RWPE2 (cell line): ENCODE results near the gene TMEM229A.

Experiments
- ATAC-seq: fragments of 200-7000 bp; cut with Tn5 transposase; 3 replicates; pipeline ENCODE4 v1.9.1; 2021; ENCODE audit warnings: low read depth
- DNase-seq: peaks from one replicate; pipeline ENCODE4 v3.0.0-alpha.2; 2020; ENCODE audit warnings: low spot score
- H3K27ac ChIP-seq: fragments of 450-650 bp; 2 replicates; pipeline ENCODE4 v1.5.1; 2017; ENCODE audit warnings: mild to moderate bottlenecking; ENCODE audit not compliant: poor library complexity, severe bottlenecking
- H3K27me3 ChIP-seq: fragments of 250-450 bp; sonication (Bioruptor Pico); 2 replicates; pipeline ENCODE4 v1.5.1; 2021; ENCODE audit warnings: mild to moderate bottlenecking, moderate library complexity; ENCODE audit not compliant: insufficient read depth, poor library complexity, severe bottlenecking
- H3K36me3 ChIP-seq: fragments of 250-450 bp; sonication (Bioruptor Pico); 2 replicates; pipeline ENCODE4 v1.5.1; 2020; ENCODE audit warnings: low read depth, mild to moderate bottlenecking, moderate library complexity
- H3K4me1 ChIP-seq: fragments of 250-450 bp; sonication (Bioruptor Pico); 2 replicates; pipeline ENCODE4 v1.5.1; 2021; ENCODE audit warnings: mild to moderate bottlenecking, moderate library complexity; ENCODE audit not compliant: insufficient read depth, poor library complexity, severe bottlenecking
- H3K4me3 ChIP-seq: fragments of 250-450 bp; sonication (Bioruptor Pico); 2 replicates; pipeline ENCODE4 v1.5.1; 2021; ENCODE audit warnings: mild to moderate bottlenecking, moderate library complexity; ENCODE audit not compliant: severe bottlenecking
- H3K9me3 ChIP-seq: fragments of 250-450 bp; sonication (Bioruptor Pico); 2 replicates; pipeline ENCODE4 v1.5.1; 2021; ENCODE audit warnings: mild to moderate bottlenecking, moderate library complexity; ENCODE audit not compliant: severe bottlenecking
- CTCF ChIP-seq: fragments of 450-650 bp; IDR thresholded peaks from one replicate; pipeline ENCODE4 v1.5.1; 2017; ENCODE audit warnings: mild to moderate bottlenecking, moderate library complexity; ENCODE audit not compliant: poor library complexity, severe bottlenecking

The TMEM229A gene

GRCh38 chr7:123992913-123993518 lies 39.9 kb downstream of the TMEM229A start:
- Histone ChIP-seq H3K9me3 (no peaks in the 10 kb centered on the region), H3K27ac (no peak overlapping the region), H3K36me3 (no peaks in the 10 kb centered on the region), H3K4me3 (no peak overlapping the region), H3K4me1 (no peaks in the 10 kb centered on the region), H3K27me3 (no peaks in the 10 kb centered on the region)
- TF ChIP-seq CTCF: no peak
- DNase-seq: no peak
- ATAC-seq: no peak

- Histone ChIP-seq H3K4me3 (no peak overlapping the region), H3K9me3 (no peaks in the 10 kb centered on the region), H3K27me3 (no peaks in the 10 kb centered on the region), H3K27ac (no peak overlapping the region), H3K4me1 (no peaks in the 10 kb centered on the region), H3K36me3 (no peaks in the 10 kb centered on the region)
- TF ChIP-seq CTCF: no peak
- DNase-seq: no peak
- no peak for ATAC-seq
These were observed 45.4 kb downstream of the TMEM229A start for GRCh38 chr7:123987445-123987844.
